GM12864 (cell line): ENCODE results near the gene ENPP6.

Experiments used
- DNase-seq: peaks from one replicate; pipeline ENCODE4 v3.0.0-alpha.2; 2011; ENCODE audit warnings: low read depth
- H3K4me3 ChIP-seq: 2 replicates; pipeline ENCODE4 v1.5.1; 2011; ENCODE audit warnings: mild to moderate bottlenecking, low read depth, low read length, control low read depth
- TF ChIP-seq, protein P1 (sequence below): IDR thresholded peaks from 2 replicates; pipeline ENCODE4 v1.5.1; 2011; ENCODE audit warnings: low read depth, mild to moderate bottlenecking, moderate library complexity, low read length, control low read depth, inconsistent platforms; ENCODE audit errors: missing control alignments

The ENPP6 gene

DNA sequence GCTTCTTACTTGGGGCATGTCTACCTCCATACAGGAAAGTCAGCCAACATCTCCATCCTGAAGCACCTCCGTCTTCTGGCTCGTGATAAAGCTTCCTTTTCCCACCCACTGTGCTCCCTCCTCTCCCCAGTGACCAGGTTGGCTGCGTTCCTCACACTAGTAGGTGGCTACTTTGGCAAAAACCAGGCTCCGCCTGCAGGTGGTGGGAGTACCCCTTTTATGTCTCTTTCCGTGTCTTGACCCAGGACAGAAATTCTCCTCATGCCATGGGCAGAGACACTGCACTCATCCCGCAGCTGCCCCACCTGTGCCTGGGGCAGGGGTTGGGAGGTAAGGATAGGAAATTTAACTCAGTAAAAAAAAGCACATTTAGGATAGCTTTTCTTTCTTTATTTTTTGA is 50.9 kb downstream of the ENPP6 start:
- DNase-seq: no peak
- H3K4me3 ChIP-seq: no peak overlapping the region
- TF ChIP-seq, protein P1, sequence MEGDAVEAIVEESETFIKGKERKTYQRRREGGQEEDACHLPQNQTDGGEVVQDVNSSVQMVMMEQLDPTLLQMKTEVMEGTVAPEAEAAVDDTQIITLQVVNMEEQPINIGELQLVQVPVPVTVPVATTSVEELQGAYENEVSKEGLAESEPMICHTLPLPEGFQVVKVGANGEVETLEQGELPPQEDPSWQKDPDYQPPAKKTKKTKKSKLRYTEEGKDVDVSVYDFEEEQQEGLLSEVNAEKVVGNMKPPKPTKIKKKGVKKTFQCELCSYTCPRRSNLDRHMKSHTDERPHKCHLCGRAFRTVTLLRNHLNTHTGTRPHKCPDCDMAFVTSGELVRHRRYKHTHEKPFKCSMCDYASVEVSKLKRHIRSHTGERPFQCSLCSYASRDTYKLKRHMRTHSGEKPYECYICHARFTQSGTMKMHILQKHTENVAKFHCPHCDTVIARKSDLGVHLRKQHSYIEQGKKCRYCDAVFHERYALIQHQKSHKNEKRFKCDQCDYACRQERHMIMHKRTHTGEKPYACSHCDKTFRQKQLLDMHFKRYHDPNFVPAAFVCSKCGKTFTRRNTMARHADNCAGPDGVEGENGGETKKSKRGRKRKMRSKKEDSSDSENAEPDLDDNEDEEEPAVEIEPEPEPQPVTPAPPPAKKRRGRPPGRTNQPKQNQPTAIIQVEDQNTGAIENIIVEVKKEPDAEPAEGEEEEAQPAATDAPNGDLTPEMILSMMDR: no peak

DNA sequence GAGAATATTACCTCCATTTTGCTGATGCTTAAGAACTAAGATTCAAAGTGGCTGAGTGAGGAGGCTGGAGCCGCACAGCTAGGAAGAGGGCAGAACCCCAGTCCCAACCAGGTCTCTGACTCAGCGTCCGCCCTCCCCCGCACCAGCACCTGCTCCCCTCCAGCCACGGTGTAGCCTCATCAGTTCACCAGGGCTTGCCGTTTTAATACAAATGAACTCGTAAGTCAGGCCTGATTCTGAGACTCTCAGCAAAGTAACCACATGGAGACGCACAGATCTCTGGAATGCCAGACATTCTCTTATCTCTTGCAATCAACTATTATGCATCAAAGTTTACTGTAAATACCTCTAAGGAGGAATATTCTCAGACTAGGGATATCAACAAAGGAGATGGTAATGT is 52.4 kb downstream of the ENPP6 start:
- DNase-seq: no peak
- H3K4me3 ChIP-seq: no peak overlapping the region
- TF ChIP-seq, protein P1: no peak

DNA sequence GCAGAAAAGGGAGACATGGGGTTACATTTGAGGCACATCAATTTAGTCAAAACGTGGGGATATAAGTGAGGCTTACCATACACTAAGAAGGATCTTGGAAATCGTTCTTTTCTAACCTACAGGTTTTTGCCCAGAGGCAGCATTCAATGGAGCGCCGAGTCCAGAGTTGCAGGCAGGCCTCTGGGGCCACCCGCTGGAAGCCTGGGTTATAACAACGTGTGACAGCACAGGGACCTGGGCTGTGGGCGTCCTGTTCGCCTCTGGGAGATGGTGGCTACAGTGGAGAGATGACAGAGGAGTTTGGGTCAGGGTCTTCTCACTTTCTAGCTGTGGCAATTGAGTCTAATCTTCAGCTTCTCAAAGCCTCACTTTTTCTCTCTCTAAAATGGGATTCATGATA is 53.9 kb downstream of the ENPP6 start:
- no peak overlapping the region for H3K4me3 ChIP-seq
- DNase-seq: no peak
- TF ChIP-seq, protein P1: peak; percentile 52

DNA sequence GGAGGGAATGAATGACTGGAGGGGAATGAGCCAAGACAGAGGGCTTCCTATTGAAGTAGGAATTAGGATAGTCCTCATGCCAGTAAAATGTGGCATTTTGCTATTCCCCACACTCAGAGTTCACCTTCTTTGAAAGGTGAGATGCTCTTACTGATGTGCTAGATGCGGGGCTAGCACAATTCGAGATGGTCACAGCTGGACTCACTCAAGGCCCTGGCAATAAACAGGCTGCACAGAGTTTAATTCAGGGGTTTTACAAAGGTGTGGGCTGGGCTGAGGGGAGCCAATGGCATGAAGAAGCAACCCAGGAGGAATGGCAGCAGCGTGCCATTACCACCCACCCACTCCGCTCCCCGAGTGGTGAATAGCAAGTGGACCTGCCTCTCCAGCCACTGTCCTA is 55.1 kb downstream of the ENPP6 start:
- no peak overlapping the region for H3K4me3 ChIP-seq
- TF ChIP-seq, protein P1: no peak

DNA sequence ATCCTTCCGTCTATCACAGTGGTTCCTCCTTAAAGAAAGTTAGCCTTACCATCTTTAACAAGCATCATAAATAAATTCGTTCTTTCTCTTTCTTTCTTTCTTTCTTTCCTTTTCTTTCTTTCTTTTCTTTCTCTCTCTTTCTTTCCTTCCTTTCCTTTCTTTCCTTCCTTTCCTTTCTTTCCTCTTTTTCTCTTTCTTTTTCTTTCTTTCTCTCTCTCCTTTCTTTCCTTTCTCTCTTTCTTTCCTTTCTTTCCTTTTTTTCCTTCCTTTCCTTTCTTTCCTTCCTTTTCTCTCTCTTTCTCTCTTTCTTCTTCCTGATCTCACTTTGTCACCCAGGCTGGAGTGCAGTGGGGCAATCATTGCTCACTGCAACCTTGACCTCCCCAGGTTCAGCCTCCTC is 60.4 kb downstream of the ENPP6 start:
- H3K4me3 ChIP-seq: no peak overlapping the region
- TF ChIP-seq, protein P1: no peak
- DNase-seq: no peak

More for the DNA sequence above, 55.1 kb downstream of the ENPP6 start:
- DNase-seq: no peak

DNA sequence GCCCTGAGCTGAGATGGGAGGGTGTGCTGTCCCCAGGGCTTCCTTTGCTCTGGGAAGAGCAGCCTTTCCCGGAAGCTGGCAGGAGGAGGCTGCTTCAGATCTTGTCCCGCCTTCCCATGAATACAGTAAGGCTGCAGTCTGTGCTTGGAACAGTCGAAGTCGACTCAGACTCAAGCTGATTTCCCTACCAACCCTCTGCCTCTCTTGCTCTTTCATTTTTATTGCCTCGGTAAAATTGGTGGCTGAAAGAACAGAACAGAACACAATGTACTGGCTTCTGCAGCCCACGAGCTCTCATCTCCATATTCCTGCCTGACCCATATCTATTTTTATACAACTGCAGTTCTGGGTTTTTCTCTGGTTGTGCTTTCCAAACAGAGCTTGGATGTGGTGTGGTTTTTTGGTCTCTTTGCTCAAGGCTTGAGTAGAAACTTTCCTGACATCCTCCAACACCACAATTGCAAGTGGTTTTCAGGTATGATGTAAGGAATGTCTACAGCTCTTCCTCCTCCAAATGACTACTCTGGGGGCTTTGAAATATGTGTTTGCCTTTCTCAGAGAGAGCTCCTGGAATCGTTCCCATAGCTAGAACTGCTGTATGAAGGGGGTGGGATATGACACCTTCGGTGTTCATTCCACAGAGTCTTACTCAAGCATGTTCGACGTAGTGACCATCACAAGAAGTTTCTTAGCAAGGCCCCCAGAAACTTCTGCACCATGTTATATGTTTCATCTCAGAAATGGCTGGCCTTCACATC is 61.3 kb downstream of the ENPP6 start:
- no peak overlapping the region for H3K4me3 ChIP-seq
- TF ChIP-seq, protein P1: no peak
- no peak for DNase-seq

DNA sequence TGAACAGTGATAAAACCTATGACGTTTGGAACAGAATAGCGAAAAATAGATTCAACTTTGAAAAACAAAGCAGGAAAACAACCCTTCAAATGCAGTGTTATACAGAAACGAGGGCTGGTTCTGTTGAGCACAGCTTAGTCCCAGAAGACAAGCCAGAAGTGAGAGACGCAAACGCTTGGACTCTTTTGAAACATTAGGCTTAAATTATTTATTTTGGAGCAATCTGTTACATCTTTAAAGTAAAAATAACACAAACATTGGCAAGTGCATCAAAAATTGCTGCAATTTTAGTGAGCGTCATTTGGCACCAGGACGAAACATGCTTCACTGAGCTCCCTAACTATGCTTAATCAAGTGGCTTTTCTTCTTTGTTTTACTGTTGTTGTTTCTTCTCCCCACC is 63.5 kb downstream of the ENPP6 start:
- TF ChIP-seq, protein P1: no peak
- no peak for DNase-seq

More for the DNA sequence above, 63.5 kb downstream of the ENPP6 start:
- no peak overlapping the region for H3K4me3 ChIP-seq
